ENCODE results near the gene MEIOSIN. TPM values are rescaled to one million over a fixed set of nuclear protein-coding genes. Genes with fewer than 3 reads are reported as not detected.

The MEIOSIN gene
- total and polyA plus RNA-seq, 9 of the 15 experiments (the other 6 are each of a cell fraction or from before 2014, with no cell fraction given): 0.06 to 2.0 (median 0.76) TPM

DNA sequence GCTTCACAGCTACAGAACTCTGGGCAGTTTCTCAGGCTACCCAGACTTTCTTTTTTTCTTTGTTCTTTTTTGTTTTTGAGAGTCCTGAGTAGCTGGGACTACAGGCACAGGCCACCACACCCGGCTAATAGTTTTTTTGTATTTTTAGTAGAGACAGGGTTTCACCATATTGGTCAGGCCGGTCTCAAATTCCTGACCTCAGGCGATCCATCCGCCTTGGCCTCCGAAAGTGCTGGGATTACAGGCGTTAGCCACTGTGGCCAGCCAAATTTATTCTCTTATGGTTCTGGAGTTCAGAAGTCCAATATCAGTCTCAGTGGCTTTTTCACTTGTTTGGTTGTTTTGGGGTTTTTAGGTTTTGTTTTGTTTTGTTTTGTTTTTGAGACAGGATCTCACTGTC, 12.4 kb downstream of the MEIOSIN start:
- CTCF ChIA-PET (ENCODE audit: low intra/inter-chr PET ratio): no interaction called here
- TF ChIP-seq, protein P1, sequence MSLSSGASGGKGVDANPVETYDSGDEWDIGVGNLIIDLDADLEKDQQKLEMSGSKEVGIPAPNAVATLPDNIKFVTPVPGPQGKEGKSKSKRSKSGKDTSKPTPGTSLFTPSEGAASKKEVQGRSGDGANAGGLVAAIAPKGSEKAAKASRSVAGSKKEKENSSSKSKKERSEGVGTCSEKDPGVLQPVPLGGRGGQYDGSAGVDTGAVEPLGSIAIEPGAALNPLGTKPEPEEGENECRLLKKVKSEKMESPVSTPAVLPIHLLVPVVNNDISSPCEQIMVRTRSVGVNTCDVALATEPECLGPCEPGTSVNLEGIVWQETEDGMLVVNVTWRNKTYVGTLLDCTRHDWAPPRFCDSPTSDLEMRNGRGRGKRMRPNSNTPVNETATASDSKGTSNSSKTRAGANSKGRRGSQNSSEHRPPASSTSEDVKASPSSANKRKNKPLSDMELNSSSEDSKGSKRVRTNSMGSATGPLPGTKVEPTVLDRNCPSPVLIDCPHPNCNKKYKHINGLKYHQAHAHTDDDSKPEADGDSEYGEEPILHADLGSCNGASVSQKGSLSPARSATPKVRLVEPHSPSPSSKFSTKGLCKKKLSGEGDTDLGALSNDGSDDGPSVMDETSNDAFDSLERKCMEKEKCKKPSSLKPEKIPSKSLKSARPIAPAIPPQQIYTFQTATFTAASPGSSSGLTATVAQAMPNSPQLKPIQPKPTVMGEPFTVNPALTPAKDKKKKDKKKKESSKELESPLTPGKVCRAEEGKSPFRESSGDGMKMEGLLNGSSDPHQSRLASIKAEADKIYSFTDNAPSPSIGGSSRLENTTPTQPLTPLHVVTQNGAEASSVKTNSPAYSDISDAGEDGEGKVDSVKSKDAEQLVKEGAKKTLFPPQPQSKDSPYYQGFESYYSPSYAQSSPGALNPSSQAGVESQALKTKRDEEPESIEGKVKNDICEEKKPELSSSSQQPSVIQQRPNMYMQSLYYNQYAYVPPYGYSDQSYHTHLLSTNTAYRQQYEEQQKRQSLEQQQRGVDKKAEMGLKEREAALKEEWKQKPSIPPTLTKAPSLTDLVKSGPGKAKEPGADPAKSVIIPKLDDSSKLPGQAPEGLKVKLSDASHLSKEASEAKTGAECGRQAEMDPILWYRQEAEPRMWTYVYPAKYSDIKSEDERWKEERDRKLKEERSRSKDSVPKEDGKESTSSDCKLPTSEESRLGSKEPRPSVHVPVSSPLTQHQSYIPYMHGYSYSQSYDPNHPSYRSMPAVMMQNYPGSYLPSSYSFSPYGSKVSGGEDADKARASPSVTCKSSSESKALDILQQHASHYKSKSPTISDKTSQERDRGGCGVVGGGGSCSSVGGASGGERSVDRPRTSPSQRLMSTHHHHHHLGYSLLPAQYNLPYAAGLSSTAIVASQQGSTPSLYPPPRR (CRISPR knock-in tag; IDR thresholded peaks at IDR 0.05; ENCODE audit: borderline replicate concordance): no peak
- TF ChIP-seq ZNF639 (CRISPR knock-in tag; conservative IDR thresholded peaks at IDR 0.05 in 1 of 2, IDR thresholded peaks at IDR 0.05 in 1 of 2): no peak
- TF ChIP-seq KDM1A (IDR thresholded peaks at IDR 0.05): no peak
- no peak for TF ChIP-seq ZZZ3 (IDR thresholded peaks at IDR 0.05)
- no peak for TF ChIP-seq FOSL1 (tag; conservative IDR thresholded peaks at IDR 0.05)
- TF ChIP-seq, protein P2, sequence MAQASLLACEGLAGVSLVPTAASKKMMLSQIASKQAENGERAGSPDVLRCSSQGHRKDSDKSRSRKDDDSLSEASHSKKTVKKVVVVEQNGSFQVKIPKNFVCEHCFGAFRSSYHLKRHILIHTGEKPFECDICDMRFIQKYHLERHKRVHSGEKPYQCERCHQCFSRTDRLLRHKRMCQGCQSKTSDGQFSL (CRISPR knock-in tag; IDR thresholded peaks at IDR 0.05): no peak
- TF ChIP-seq, protein P2 (tag; IDR thresholded peaks at IDR 0.05): no peak
- TF ChIP-seq RBM39 (optimal IDR thresholded peaks at IDR 0.05; ENCODE audit: low read depth, low read length): no peak
- no peak for TF ChIP-seq BRCA1 (IDR thresholded peaks at IDR 0.05)
- no peak for TF ChIP-seq BRCA1 (CRISPR knock-in tag; IDR thresholded peaks at IDR 0.05)
- no peak for TF ChIP-seq RBFOX2 (IDR thresholded peaks at IDR 0.05; ENCODE audit: low read depth, low read length)
- TF ChIP-seq ARNT (IDR thresholded peaks at IDR 0.05): no peak
- TF ChIP-seq STAT6 (CRISPR knock-in tag; IDR thresholded peaks at IDR 0.05): no peak

More for the DNA sequence above, 12.4 kb downstream of the MEIOSIN start:
- Histone ChIP-seq H3K4me1 (replicated peaks in 1 of 2; ENCODE audit: control insufficient read depth in 2 of 2, insufficient read depth in 2 of 2, low read length in 2 of 2) (peaks cover 0 to 3% of the 10 kb centered on the region in 2 experiments; a peak in 3 of 5 replicates), H3K9me1 (ENCODE audit: control insufficient read depth, insufficient read depth, low read length) (no peaks in the 10 kb centered on the region), H2AFZ (ENCODE audit: low read depth, low read length) (no peak overlapping the region), H3K27me3 (ENCODE audit: control insufficient read depth in 2 of 2, insufficient read depth in 2 of 2, low read length in 2 of 2) (no peaks in the 10 kb centered on the region), H3K27ac (ENCODE audit: extremely low read depth, low read depth, low read length) (no peak overlapping the region), H4K20me1 (replicated peaks; ENCODE audit: control insufficient read depth, insufficient read depth, low read length) (no peaks in the 10 kb centered on the region), H3K9me3 (replicated peaks; ENCODE audit: control insufficient read depth, insufficient read depth, low read depth, low read length) (no peaks in the 10 kb centered on the region), H3K79me2 (ENCODE audit: control insufficient read depth, insufficient read depth, low read length) (no peaks in the 10 kb centered on the region), H3K36me3 (ENCODE audit: control insufficient read depth, insufficient read depth, low read length) (no peaks in the 10 kb centered on the region), H3K9ac (ENCODE audit: insufficient read depth in 1 of 2, low read depth in 2 of 2, low read length in 2 of 2) (no peak overlapping the region), H3K4me3 (no peak overlapping the region), H3K4me2 (ENCODE audit: insufficient read depth, low read length) (no peak overlapping the region)
- in situ Hi-C loops (cut with MboI) (no loop called here), intact Hi-C loops (cut with micrococcal nuclease) (no loop called here)
- POLR2A ChIA-PET: interaction anchor here (0.6 to 1.9 kb wide), 3 partner anchors 23 to 152 kb away, joined by 3 to 4 read pairs (median 3); partner anchors contain the start of gene SIX5
- DNase-seq (ENCODE audit: extremely low read depth in 1 of 4, low spot score in 3 of 4) (no peak), FAIRE-seq (no peak), ATAC-seq (no peak)
- BruUV-seq (replicated peaks): no TSS peak
- WGBS (ENCODE audit: insufficient coverage, low coverage, missing lambda C conversion rate): 73% methylated on average over 5 of the region's 6 CpGs
